Activated CD4-positive, alpha-beta T cell treated with anti-CD3 and anti-CD28 coated beads for 4 hours (primary cell): ENCODE measurements around the gene FAH.
"Not testable (repeated sequence)": the region's sequence is repeated elsewhere in the genome, so short reads cannot be mapped to it uniquely, and the experiment has no call there.

ENCODE experiments used
- DNase-seq, 2 donors: peaks; one replicate each; pipeline ENCODE4 v3.0.0-alpha.2; 2020

FAH gene

DNA sequence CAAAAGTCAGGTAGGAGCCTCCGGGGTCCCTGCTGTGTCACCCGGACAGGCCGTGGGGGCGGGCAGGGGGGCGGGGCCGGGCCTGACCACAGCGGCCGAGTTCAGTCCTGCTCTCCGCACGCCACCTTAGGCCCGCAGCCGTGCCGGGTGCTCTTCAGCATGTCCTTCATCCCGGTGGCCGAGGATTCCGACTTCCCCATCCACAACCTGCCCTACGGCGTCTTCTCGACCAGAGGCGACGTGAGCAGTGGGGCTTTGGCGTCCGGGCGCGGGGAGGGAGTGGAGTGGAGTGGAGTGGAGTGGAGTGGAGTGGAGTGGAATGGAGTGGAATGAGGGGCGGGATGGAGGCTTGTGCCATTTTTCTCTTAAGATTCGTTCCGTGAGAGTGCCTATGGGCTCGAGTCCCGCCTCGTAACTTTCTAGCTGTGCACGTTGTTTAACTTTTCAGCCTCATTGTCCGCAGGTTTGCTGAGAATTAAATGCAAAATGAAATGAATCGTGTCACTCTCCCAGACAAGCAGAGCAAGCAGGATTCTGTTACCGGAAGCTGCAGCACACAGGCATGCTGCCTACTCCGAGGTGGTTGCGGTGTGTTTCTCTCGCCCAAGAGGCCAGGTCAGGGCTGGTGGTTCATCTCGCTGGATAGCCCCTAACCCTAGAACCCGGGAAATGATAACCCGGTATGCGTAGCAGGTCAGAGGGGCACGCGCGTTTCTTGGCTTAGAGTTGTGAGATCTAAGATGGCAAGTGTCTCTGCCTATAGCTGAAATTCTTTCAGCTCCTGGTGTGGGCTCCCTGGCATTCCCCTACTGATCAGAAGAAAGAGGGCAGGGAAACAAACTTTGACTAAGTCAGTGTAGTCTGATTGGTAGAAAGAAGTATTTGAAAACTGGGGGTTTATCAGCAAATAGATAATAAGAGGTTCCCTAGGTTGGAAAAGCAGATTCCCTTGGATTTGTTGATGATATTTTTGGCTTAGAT is at the start of gene FAH:
Gene FAH (plus strand): TSS at position 104 of the 981 bp plus-strand sequence. CDS start 56 bp downstream, at position 160.
- DNase-seq = peak; percentile 22 to 25

GRCh38 chr15:80105193-80105592 is 47.6 kb upstream of the FAH start:
- DNase-seq = no peak

DNA sequence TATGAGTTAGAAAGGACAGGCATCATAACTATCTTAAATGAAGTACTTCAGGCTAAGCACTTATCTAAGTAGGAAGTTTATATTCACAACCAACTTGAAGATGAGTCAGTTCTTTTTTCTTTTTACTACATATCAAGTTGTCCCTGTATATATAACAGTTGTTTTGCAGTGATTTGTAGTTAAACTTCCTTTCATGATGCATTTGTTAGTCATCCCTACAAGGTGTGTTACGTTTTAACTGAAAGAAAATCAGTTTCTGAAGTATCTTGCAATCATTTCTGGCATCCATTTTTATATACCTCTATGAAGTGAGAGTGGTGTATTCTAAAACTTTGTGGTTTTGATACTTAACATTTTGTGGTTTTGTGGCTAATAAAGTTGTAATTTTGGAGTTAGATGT is 47.2 kb upstream of the FAH start:
- no peak for DNase-seq

DNA sequence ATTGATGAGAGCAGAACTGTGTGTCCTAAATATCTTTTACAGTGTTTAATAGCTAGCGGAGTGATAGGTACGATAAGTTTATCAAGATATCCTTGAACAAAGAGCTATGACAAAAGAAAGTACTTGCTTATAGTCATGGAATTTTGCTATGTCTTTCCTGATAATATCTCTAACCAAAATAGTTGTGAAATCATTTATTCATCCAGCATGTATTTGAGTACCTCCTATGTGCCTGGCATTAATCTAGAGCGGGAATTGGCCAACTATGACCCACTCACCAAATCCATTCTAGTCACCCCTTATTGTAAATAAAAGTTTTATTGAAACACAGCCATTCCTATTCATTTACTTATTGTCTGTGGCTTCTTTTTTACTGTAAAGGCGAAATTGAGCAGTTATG is 46.7 kb upstream of the FAH start:
- no peak for DNase-seq

DNA sequence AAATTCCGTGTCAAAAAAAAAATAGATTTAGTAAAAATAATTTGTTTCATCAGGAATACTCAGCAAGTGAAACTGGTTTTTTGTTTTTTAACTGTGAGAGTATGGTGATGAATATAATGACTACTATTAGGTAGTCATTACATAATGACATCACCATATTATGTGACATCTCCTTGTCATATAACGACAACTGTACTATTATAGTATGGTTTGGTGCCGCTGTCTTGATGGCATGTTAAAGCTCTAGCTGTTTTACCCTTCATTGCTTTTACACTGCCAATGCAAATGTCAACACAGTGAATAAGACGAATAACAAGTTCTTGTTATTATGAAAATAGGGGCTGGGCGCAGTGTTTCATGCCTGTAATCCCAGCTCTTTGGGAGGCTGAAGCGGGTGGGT is 45.6 kb upstream of the FAH start:
- DNase-seq = no peak

DNA sequence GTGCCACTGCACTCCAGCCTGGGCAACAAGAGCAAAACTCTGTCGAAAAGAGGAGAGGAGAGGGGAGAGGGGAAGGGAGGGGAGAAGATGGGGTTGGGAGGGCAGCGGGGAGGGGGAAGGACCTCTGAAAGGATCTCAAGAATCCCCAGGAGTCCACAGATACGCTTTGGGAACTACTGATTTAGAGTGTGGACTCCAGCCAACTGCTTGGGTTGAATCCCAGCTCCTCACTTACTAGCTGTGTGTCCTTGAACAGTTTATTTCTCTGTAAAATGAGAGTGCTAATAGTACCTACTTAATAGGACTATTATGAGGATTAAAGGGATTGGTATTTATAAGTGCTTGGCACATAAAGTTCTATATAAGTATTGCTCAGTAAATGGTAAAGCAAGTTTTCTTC is 45.0 kb upstream of the FAH start:
- no peak for DNase-seq

DNA sequence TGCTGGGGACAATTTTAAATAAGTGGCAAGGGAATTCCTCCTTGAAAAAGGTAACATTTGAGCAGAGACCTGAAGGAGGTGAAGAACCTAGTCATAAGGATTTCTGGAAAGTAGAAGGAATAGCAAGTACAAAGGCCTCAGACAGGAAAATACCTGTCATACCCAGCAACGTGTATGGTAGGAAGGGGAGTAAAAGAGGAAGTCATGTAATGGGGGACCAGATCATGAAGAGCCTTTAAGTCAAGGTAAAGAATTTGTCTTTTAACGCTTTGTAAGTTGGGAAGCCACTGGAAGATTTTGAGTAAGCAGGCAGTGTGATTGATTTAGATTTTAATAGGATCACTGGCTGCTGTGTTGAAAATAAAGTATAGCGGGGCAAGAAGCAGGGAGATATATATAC is 43.4 kb upstream of the FAH start:
- no peak for DNase-seq

DNA sequence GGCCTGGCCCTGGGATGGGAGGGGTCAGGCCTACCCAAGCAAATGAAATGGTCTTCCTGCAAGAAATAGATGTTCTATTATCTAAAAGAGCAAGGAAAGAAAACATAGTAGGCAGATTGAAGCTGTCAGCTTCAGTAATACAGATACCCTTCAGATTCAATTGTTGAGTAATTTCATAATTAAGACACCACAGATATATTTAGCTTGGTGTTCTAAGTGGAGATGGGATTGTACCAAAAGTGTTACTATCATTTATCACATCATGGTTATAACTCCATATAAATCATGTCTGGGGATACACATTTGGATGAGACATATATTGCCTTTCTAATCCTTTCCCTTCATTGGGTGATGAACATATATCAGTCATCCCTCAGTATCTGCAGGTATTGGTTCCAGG is 41.9 kb upstream of the FAH start:
- DNase-seq = no peak

DNA sequence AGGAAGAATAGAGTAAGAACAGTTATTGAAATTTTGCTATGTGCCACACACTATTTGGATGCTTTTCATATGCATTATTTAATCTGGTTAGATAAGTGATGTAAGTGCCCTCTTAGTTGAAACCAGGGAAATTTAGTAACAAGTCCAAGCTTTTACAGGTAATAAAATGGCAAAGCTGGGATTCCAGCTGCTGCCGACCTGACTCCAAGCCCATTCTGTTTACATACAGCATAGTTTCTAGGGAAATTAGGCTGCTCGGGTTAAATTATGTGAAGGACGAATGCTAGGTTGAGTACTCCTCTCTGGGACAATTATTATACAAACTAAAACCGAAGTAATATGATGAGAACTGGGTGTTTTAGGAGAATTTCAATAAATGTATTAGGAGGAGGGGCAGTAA is 38.7 kb upstream of the FAH start:
- no peak for DNase-seq

DNA sequence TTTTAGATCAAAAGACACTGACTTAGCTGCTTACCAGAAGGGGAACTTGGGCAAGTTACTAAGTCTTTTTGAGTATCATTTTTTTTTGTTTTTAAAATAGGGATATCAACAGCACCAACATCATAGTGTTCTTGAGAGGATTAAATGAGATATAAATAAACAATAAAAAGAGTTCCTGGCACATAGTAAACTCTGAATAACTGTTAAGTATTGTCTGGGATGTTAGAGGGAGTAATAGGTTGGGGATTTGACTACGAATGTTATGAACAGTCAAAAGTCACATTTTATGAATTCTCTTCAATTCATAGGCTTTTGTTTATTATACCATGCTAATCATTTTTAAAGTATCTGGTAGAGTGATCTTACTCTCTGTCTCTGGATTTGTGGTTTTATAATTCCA is 37.8 kb upstream of the FAH start:
- DNase-seq = no peak

- no peak for DNase-seq
Measured at GRCh38 chr15:80118956-80119355, 33.8 kb upstream of the FAH start.

DNA sequence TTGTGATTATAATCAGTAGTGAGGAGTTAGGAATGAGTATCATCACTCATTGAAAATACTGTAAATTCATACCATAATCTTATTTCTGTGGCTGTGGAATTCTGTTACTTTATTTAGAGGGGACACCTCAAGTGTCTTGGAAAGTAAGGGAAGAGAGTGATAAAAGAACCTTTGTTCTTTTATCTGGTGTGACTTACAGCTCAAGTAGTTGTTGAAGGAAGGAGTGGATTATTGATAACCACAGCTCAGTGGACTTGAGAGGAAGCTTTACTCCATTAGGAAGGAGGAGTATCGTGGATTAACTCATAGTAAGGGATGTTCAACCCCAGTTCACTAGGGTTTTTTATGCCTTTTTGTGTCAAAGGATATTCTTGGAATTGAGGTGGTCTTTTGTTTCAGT is 32.2 kb upstream of the FAH start:
- no peak for DNase-seq

- DNase-seq = no peak
Measured at GRCh38 chr15:80121546-80121945, 31.3 kb upstream of the FAH start.

DNA sequence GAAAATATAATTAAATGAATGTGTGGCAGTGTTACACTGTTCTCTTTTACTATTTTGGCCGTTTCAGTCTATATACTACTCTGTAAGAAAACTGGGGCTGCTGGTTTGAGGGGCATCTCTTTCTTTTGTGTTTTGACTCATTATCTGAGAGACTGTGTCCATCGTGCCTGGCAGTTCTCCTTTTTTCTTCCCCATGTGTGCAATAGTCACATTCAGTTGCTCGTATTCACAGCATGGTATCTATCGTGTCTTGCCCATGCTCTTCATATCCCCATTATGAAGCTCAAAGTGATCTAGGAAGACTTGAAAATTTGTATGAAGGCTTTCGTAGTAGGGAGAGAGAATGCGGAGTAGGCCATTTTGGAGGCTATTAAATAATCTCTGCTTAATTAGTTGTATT is 29.8 kb upstream of the FAH start:
- no peak for DNase-seq

GRCh38 chr15:80127253-80127652 is 25.5 kb upstream of the FAH start:
- not testable (repeated sequence) for DNase-seq

GRCh38 chr15:80127911-80128310 is 24.9 kb upstream of the FAH start:
- DNase-seq = no peak

DNA sequence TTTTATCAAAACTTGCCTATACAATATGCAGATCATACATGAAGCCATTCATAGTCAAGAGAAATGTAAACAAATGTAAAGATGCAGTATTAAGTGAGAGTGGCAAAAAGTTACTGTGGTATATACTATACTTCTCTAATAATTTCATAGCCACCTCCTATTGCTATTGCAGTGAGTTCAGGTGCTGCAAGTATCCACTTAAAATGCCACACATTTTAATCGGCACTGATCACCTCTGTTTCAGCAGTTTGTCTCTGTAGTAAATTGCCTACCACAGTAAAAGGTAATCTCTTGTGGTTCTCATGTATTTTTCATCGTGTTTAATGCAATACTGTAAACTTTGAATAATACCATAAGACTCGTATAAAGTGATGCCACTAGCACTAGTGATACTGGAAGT is 20.4 kb upstream of the FAH start:
- no peak for DNase-seq

- DNase-seq = no peak
Measured at GRCh38 chr15:80136854-80137253, 15.9 kb upstream of the FAH start.

DNA sequence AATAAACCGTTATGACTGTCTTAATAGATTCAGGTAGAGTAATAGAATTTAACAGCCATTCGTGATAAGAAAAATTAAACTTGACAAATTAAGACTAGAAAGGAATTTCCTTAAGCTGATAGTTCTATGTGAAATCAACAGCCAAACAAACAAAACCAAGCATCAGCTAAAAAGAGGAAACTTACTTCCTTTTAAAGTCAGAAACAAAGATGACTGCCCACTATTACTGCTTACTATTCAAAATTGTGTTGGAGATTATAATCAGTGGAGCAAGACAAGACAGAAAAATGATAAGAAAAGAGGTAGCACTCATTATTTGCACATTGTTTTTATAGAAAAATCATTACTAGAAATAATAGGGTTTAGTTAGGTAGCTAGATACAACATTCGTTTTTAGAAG is 13.8 kb upstream of the FAH start:
- no peak for DNase-seq

- no peak for DNase-seq
Measured at GRCh38 chr15:80140909-80141308, 11.9 kb upstream of the FAH start.

- DNase-seq = no peak
Measured at GRCh38 chr15:80141916-80142598, 10.7 kb upstream of the FAH start.

GRCh38 chr15:80142646-80143045 is 10.2 kb upstream of the FAH start:
- DNase-seq = no peak

- DNase-seq = no peak
Measured at GRCh38 chr15:80151148-80151547, 1.7 kb upstream of the FAH start.

- no peak for DNase-seq
Measured at GRCh38 chr15:80151576-80151975, 1.2 kb upstream of the FAH start.
